ENCODE data around the gene AGPS.

GRCh38 chr2:177352441-177353186 is 40.0 kb upstream of the AGPS start:
- TF ChIP-seq, protein P1, sequence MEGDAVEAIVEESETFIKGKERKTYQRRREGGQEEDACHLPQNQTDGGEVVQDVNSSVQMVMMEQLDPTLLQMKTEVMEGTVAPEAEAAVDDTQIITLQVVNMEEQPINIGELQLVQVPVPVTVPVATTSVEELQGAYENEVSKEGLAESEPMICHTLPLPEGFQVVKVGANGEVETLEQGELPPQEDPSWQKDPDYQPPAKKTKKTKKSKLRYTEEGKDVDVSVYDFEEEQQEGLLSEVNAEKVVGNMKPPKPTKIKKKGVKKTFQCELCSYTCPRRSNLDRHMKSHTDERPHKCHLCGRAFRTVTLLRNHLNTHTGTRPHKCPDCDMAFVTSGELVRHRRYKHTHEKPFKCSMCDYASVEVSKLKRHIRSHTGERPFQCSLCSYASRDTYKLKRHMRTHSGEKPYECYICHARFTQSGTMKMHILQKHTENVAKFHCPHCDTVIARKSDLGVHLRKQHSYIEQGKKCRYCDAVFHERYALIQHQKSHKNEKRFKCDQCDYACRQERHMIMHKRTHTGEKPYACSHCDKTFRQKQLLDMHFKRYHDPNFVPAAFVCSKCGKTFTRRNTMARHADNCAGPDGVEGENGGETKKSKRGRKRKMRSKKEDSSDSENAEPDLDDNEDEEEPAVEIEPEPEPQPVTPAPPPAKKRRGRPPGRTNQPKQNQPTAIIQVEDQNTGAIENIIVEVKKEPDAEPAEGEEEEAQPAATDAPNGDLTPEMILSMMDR (IDR thresholded peaks at IDR 0.05) = no peak
- TF ChIP-seq POLR2A (IDR thresholded peaks at IDR 0.05) = no peak
